Measurements from ENCODE around the gene RADIL.

- TF ChIP-seq SMAD3 (CRISPR knock-in tag; conservative IDR thresholded peaks at IDR 0.05) (no peak), ZNF175 (CRISPR knock-in tag; IDR thresholded peaks at IDR 0.05; ENCODE audit: low read depth) (no peak), ELF1 (tag; IDR thresholded peaks at IDR 0.05) (no peak), CTCF (IDR thresholded peaks at IDR 0.05 in 2 of 3, conservative IDR thresholded peaks at IDR 0.05 in 1 of 3; ENCODE audit: insufficient read depth in 2 of 3, low read depth in 1 of 3, low read length in 3 of 3) (no peak)
- TF ChIP-seq, protein P1, sequence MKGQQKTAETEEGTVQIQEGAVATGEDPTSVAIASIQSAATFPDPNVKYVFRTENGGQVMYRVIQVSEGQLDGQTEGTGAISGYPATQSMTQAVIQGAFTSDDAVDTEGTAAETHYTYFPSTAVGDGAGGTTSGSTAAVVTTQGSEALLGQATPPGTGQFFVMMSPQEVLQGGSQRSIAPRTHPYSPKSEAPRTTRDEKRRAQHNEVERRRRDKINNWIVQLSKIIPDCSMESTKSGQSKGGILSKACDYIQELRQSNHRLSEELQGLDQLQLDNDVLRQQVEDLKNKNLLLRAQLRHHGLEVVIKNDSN (CRISPR knock-in tag; IDR thresholded peaks at IDR 0.05) = no peak
Observed at GRCh38 chr7:4790516-4790991, 93.0 kb downstream of the RADIL start.
